Measurements from ENCODE around the gene SECTM1.

SECTM1 gene

GRCh38 chr17:82327289-82327688, 6.3 kb downstream of the SECTM1 start:
- DNase-seq = no peak

GRCh38 chr17:82325286-82326180, 8.0 kb downstream of the SECTM1 start:
- DNase-seq = no peak

GRCh38 chr17:82324566-82325285, 8.8 kb downstream of the SECTM1 start:
- no peak for DNase-seq

GRCh38 chr17:82323514-82324234, 9.9 kb downstream of the SECTM1 start:
- no peak for DNase-seq

- DNase-seq = no peak
These were observed 10.8 kb downstream of the SECTM1 start for GRCh38 chr17:82322526-82323453.

- no peak for DNase-seq
These were observed 11.6 kb downstream of the SECTM1 start for GRCh38 chr17:82321947-82322466.

GRCh38 chr17:82320956-82321927, 12.3 kb downstream of the SECTM1 start:
- peak; percentile 79 for DNase-seq

GRCh38 chr17:82320140-82320840, 13.3 kb downstream of the SECTM1 start:
- DNase-seq = no peak

- no peak for DNase-seq
These were observed 13.9 kb downstream of the SECTM1 start for GRCh38 chr17:82319619-82320062.

- DNase-seq = no peak
These were observed 14.6 kb downstream of the SECTM1 start for GRCh38 chr17:82318772-82319606.

GRCh38 chr17:82318169-82318498, 15.4 kb downstream of the SECTM1 start:
- DNase-seq = no peak

GRCh38 chr17:82317394-82318168, 16.0 kb downstream of the SECTM1 start, which contains the start of gene CD7:
Gene CD7 (minus strand): TSS chr17:82317608. CDS start chr17:82317495, 113 bp downstream.
- DNase-seq = peak; percentile 66

- no peak for DNase-seq
These were observed 16.7 kb downstream of the SECTM1 start for GRCh38 chr17:82316651-82317393.

GRCh38 chr17:82315703-82316358, 17.7 kb downstream of the SECTM1 start:
- DNase-seq = no peak

- DNase-seq = no peak
These were observed 18.6 kb downstream of the SECTM1 start for GRCh38 chr17:82314727-82315605.

Measured in activated CD4-positive, CD25-positive, alpha-beta regulatory T cell treated with anti-CD3 and anti-CD28 coated beads, Interleukin-2, amount 50 U/mL, for 72 hours (primary cell).